ENCODE data around the gene WASHC1. TPM values are rescaled to one million over a fixed set of nuclear protein-coding genes. Genes with fewer than 3 reads are reported as not detected.
"Not testable (repeated sequence)": the region's sequence is repeated elsewhere in the genome, so short reads cannot be mapped to it uniquely, and the experiment has no call there.

Gene WASHC1
- total and polyA plus RNA-seq, 2 of the 8 experiments (the other 6 are each of a cell fraction or from before 2014, with no cell fraction given): 6.4 to 10.0 TPM

DNA sequence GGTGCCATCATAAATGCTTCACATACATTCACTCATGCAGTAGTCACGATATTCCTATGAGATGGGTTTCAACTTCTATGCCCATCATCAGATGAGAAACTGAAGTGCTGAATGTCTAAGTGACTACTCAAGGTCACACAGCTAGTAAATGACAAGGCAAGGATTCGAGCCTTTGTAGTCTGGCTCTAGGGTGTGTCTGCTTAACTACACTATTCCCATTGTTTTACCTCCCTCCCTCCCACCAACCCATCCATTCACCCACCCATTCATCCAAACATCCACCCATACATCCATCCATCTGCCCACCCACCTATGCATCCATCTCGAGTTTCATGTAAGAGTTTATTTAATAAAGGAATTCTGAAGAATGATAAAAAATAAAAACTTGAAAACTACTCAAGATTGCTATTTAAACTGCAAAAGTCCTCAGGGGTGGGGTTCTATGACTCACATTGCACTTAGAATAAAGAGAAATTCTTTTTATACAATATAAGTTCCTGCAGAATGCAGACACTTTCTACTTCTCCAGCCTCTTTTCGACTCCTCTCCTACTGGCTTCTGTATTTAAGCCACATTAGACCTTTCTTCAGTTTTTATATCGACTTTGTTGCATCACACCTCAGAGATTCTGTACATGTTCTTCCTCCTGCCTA lies 19.1 kb upstream of the WASHC1 start:
- H4K91ac ChIP-seq (replicated peaks; ENCODE audit: insufficient read length, low read length); H3K4ac ChIP-seq (replicated peaks; ENCODE audit: insufficient read length, low read depth, low read length); FAIRE-seq; H3K27ac ChIP-seq (ENCODE audit: low read depth, low read length); H4K5ac ChIP-seq (ENCODE audit: insufficient read length, low read depth, low read length); H3K9ac ChIP-seq (replicated peaks in 1 of 4; ENCODE audit: extremely low read depth in 1 of 4, low read depth in 3 of 4, low read length in 3 of 4); H3K4me1 ChIP-seq (replicated peaks in 1 of 4; ENCODE audit: control insufficient read depth in 3 of 4, insufficient read depth in 4 of 4, low read length in 3 of 4); H2BK5ac ChIP-seq (ENCODE audit: low read depth, low read length); H3K56ac ChIP-seq (replicated peaks; ENCODE audit: insufficient read length, low read depth, low read length); H3K27me3 ChIP-seq (replicated peaks in 1 of 4; ENCODE audit: control insufficient read depth in 3 of 4, extremely low read depth in 1 of 4, insufficient read depth in 3 of 4, low read length in 3 of 4); H3K23ac ChIP-seq (ENCODE audit: insufficient read length); H2AK5ac ChIP-seq (ENCODE audit: low read depth, low read length); H3K79me1 ChIP-seq (ENCODE audit: low read depth, low read length); H3K4me3 ChIP-seq (ENCODE audit: extremely low read depth in 1 of 4, insufficient read depth in 2 of 4, low read depth in 3 of 4, low read length in 4 of 4); H3K4me2 ChIP-seq (ENCODE audit: insufficient read depth in 1 of 2, low read depth in 2 of 2, low read length in 2 of 2); H2AFZ ChIP-seq (ENCODE audit: low read length); H3K79me2 ChIP-seq (ENCODE audit: control insufficient read depth in 1 of 2, insufficient read depth in 2 of 2, low read length in 2 of 2); H2BK20ac ChIP-seq (ENCODE audit: low read length); H3K14ac ChIP-seq (ENCODE audit: insufficient read length); H4K8ac ChIP-seq (ENCODE audit: extremely low read depth, insufficient read depth, low read length); CTCF ChIA-PET (ENCODE audit: partially characterized antibody); H3K23me2 ChIP-seq (ENCODE audit: low read depth, low read length); H2BK120ac ChIP-seq (replicated peaks; ENCODE audit: low read depth, low read length); H3K9me3 ChIP-seq (ENCODE audit: insufficient read depth in 2 of 2, low read depth in 1 of 2, low read length in 1 of 2); H2BK12ac ChIP-seq (ENCODE audit: low read depth, low read length); H3K18ac ChIP-seq (ENCODE audit: extremely low read depth, low read length); H3K36me3 ChIP-seq (ENCODE audit: control insufficient read depth in 2 of 4, insufficient read depth in 4 of 4, low read length in 3 of 4); H2BK15ac ChIP-seq (ENCODE audit: low read length); H4K20me1 ChIP-seq (replicated peaks in 1 of 2; ENCODE audit: control insufficient read depth in 1 of 2, insufficient read depth in 2 of 2, low read length in 2 of 2); POLR2A ChIA-PET (ENCODE audit: partially characterized antibody); DNase-seq (ENCODE audit: low read depth in 1 of 2, low spot score in 2 of 2): not testable (repeated sequence)
- WGBS, 2 experiments (ENCODE audit: extremely low coverage in 1 of 2, insufficient coverage in 1 of 2, insufficient read length in 1 of 2, insufficient replicate concordance in 2 of 2, low coverage in 1 of 2, low lambda C conversion rate in 2 of 2, missing lambda C conversion rate in 1 of 2): 82% methylated on average over 5 of the region's 5 CpGs; no CpG with 5 or more reads in 1 of the 2 experiments

DNA sequence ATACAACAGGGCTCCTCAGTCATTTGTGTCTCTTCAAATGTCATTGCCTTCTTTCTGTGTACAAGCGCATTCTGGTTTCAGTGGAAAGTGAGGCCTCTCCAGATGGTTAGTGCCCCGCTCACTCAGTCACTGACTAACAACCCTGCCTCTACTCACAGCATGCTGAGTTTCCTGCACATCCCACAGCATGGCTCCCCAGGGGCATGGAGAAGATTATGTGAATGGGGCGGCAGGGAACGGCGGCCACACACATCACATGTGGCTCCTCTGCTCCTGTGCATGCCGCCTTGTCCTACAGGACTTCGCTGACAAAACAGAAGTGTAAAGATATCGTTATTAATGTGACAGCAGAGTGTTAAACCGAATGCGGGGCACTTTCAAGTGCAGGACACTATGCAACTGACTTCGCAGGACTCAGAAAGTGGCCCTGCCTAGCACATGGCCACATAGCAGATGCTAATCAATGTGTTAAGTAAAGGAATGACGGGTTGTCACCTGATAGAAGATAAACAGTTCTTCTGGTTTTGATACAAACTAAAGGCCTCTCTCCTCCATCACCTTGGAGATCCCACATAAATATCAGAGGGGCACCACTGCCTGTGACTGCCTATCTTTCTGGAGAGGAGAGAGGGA lies 17.5 kb upstream of the WASHC1 start:
- H3K9ac ChIP-seq (replicated peaks in 1 of 4; ENCODE audit: extremely low read depth in 1 of 4, low read depth in 3 of 4, low read length in 3 of 4); H2BK120ac ChIP-seq (replicated peaks; ENCODE audit: low read depth, low read length); DNase-seq (ENCODE audit: low read depth in 1 of 2, low spot score in 2 of 2); H3K56ac ChIP-seq (replicated peaks; ENCODE audit: insufficient read length, low read depth, low read length); H3K4ac ChIP-seq (replicated peaks; ENCODE audit: insufficient read length, low read depth, low read length); H2BK20ac ChIP-seq (ENCODE audit: low read length); H2AFZ ChIP-seq (ENCODE audit: low read length); H2BK12ac ChIP-seq (ENCODE audit: low read depth, low read length); H3K36me3 ChIP-seq (ENCODE audit: control insufficient read depth in 2 of 4, insufficient read depth in 4 of 4, low read length in 3 of 4); POLR2A ChIA-PET (ENCODE audit: partially characterized antibody); H4K8ac ChIP-seq (ENCODE audit: extremely low read depth, insufficient read depth, low read length); CTCF ChIA-PET (ENCODE audit: partially characterized antibody); H3K23ac ChIP-seq (ENCODE audit: insufficient read length); H3K18ac ChIP-seq (ENCODE audit: extremely low read depth, low read length); H4K91ac ChIP-seq (replicated peaks; ENCODE audit: insufficient read length, low read length); H2BK5ac ChIP-seq (ENCODE audit: low read depth, low read length); H3K4me1 ChIP-seq (replicated peaks in 1 of 4; ENCODE audit: control insufficient read depth in 3 of 4, insufficient read depth in 4 of 4, low read length in 3 of 4); H2BK15ac ChIP-seq (ENCODE audit: low read length); H3K14ac ChIP-seq (ENCODE audit: insufficient read length); H4K5ac ChIP-seq (ENCODE audit: insufficient read length, low read depth, low read length); H3K27ac ChIP-seq (ENCODE audit: low read depth, low read length); H3K9me3 ChIP-seq (ENCODE audit: insufficient read depth in 2 of 2, low read depth in 1 of 2, low read length in 1 of 2); H3K79me2 ChIP-seq (ENCODE audit: control insufficient read depth in 1 of 2, insufficient read depth in 2 of 2, low read length in 2 of 2); H4K20me1 ChIP-seq (replicated peaks in 1 of 2; ENCODE audit: control insufficient read depth in 1 of 2, insufficient read depth in 2 of 2, low read length in 2 of 2); H2AK5ac ChIP-seq (ENCODE audit: low read depth, low read length); H3K4me3 ChIP-seq (ENCODE audit: extremely low read depth in 1 of 4, insufficient read depth in 2 of 4, low read depth in 3 of 4, low read length in 4 of 4); H3K27me3 ChIP-seq (replicated peaks in 1 of 4; ENCODE audit: control insufficient read depth in 3 of 4, extremely low read depth in 1 of 4, insufficient read depth in 3 of 4, low read length in 3 of 4); H3K4me2 ChIP-seq (ENCODE audit: insufficient read depth in 1 of 2, low read depth in 2 of 2, low read length in 2 of 2); FAIRE-seq; H3K23me2 ChIP-seq (ENCODE audit: low read depth, low read length); H3K79me1 ChIP-seq (ENCODE audit: low read depth, low read length): not testable (repeated sequence)
- WGBS, 2 experiments (ENCODE audit: extremely low coverage in 1 of 2, insufficient coverage in 1 of 2, insufficient read length in 1 of 2, insufficient replicate concordance in 2 of 2, low coverage in 1 of 2, low lambda C conversion rate in 2 of 2, missing lambda C conversion rate in 1 of 2): 86% methylated on average over 8 of the region's 12 CpGs; no CpG with 5 or more reads in 1 of the 2 experiments

Data from H1 (cell line).